ENCODE results near the gene PTPRR.
"Not testable (repeated sequence)": the region's sequence is repeated elsewhere in the genome, so short reads cannot be mapped to it uniquely, and the experiment has no call there.

Gene PTPRR

DNA sequence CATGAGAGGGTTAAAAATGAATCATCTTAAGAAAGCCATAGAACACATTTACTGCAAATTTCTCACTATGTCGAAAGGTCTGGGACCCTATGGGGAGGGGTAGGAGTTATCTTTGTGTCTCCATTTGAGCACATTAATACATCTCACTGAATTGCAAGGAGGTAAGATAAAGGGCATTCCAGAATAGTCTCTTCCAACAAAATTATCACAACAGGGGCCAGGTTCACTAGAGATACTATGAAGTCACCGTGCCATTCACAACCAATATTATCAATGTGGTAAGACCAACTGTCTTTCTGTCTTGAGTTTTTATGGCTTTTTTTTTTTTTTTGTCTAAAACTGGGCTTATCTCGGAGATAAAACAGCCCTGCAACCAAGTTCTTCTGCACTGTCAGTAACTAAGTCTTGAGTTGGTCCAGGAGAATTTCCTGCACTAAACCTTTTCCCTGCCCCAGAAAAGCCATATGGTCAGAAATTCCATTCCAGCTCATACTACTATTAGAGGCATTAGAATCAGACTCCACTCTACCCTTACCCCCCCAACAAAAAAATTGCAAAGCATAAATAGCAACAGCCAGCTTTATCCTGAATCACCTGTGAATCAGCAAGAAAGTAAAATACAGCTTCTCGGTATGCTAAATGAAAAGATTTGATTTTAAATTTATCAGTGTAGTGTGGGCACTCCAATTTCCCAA lies 79.7 kb downstream of the PTPRR start:
- DNase-seq (ENCODE audit: low read depth): no peak

DNA sequence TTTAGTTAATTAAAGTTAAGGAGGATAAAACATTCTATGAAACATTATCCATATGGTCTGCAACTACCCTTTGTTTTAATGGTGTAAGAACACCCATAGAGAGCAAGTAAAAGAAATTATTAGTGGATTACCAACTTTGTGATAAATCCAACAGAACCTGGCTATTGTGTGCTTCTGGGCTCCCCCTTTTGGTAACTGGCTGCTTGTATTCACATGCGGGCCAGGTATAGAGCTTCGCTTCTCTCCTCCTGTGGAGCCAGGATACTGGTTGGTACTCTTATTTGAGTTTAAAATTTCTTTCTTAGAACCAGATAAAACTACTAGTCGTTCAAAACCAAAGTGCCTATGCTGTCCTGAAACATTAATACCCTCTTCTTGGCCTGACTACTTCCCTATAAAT lies 81.0 kb downstream of the PTPRR start:
- no peak for DNase-seq (ENCODE audit: low read depth)

DNA sequence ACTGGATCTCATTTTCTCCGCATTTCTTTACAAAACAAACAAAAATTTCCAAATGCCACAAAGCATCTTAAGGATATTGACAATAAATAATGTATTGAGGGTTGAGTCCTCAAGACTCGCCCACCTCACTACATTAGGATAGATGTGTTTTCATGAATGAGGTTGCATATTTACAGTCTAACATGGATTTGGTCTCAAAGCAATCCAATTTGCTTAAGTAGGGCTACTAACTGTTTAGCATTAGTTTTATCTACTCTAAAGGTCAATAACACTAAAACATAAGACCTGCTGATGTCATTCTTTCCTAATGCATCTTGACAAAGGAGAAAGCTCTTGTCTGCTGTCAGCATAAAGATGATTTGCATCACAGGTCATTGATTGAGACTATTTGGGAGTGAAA lies 82.4 kb downstream of the PTPRR start:
- no peak for DNase-seq (ENCODE audit: low read depth)

DNA sequence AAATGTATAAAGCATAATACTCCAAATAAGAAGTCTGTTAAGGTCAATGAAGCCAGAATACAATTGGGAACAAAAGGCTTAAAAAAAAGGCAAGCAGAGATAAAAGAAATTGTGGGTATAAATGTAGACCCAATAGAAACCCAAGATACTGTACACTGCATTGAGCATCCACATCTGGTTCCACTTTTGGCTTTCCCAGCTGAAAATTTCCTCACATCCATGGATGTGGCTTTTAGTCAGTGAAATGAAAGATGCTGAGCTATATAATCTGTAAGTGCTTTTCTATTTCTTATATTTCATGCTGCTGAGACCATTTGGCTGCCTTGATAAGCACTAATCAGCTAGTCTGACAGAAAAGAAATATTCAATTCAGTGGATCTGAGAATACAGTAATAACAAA lies 83.5 kb downstream of the PTPRR start:
- no peak for DNase-seq (ENCODE audit: low read depth)

DNA sequence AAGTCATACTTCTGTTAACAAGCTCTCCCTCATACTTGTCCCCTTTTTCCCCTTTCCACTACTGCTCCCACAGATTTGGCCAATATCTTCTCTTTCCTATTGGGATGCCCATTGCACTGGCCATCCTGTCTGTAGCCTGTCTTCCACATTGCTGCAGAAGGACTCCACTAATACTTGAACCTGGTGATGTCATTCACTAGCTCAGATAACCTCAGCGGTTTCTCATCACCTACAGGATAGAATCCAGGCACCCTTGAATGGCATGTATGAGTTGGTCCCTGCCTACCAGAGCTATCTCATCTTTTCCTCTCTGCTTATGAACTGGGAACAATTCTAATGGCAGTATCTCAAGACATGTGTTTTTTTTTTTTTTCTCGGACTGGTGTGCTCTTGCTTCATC lies 84.6 kb downstream of the PTPRR start:
- DNase-seq (ENCODE audit: low read depth): no peak

DNA sequence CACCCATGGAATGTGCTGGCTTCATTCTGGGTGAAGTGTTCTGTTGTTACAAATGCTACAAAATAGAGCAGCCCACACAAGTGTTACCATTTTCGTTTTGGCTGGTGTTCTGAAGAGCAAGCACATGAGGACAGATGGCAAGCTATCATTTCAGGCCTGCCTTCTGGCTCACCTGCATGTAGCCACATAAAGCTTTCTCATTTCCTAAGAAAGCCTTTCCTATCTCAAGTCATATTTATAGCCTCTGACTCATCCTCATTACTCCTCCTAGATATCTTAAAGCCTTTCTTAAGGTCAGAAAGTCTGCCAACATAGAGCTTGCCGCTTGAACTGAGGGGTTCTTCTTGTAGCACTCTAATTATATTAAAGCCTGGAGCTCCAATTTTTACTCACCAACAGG lies 89.0 kb downstream of the PTPRR start:
- no peak for DNase-seq (ENCODE audit: low read depth)

DNA sequence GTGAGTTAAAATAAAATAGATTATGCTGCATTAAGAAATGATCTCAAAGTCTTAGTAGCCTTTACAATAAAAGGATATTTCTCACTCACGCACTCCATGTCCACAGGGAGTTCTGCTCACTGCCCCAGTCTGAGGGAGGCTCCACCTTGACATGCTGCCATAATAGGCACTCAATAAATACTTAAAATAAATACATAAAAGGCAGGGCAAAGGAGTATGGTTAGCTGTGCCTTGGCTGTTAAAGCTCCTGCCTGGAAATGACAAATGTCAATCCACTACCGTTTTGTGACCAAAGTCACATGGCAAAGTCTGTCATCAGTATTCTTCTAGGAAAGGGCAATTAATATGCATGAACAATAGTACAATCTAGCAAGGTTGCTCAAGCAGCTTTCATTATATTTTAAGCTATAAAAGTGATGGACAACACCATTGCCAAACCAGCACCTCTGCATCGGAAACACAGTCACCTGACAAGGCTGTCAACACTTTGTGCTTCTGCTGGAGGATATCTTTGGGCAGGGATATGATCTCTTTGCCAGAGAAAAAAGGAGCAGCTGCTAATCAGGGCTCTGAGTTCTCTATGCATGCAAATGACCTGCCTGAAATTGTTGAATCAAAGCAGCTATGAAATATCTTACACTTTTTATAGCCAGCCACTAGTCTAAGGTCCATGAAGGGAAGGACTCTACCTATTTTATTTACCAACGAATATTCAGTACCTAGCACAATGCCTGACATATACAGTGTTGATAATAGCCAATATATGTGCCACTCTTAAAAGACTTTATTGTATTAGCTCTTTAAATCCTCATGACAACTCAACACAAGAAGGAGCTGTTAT lies 90.1 kb downstream of the PTPRR start:
- DNase-seq (ENCODE audit: low read depth): no peak

DNA sequence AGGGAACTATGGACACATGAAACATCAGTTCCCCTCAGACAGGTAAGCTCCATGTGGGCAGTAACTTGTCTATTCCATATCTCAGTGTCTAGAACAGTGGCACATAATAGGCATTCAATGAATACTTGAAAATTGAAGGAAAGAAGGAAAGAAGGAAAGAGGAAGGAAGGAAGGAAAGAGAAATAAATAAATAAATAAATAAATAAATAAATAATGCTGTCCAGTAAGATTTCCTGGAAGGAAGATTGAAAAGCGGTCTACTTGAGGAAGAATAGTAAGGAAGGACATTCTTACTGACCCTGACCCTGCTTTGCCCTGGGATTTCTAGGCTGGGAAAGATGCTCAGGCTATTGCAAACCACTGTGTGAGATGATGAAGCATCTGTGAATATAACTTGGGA lies 91.5 kb downstream of the PTPRR start:
- no peak for DNase-seq (ENCODE audit: low read depth)

DNA sequence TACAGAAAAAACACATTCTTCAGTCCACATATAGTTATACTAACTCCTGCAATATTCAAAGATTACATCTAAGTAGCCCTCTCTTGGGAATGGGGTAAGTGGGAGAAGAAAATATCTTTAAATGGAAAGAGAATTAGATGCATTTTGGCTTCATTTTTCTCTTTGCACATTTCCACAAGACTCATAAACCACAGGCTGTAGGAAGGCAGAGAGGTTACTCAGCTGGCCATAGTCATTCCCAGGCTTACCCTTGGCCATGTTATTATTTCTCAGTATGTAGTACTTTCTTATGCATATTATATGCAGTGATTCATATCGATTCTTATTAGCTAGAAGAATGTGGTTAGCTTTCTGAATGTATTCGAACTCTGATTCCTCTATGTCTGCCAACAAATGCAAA lies 92.2 kb downstream of the PTPRR start:
- no peak for DNase-seq (ENCODE audit: low read depth)

DNA sequence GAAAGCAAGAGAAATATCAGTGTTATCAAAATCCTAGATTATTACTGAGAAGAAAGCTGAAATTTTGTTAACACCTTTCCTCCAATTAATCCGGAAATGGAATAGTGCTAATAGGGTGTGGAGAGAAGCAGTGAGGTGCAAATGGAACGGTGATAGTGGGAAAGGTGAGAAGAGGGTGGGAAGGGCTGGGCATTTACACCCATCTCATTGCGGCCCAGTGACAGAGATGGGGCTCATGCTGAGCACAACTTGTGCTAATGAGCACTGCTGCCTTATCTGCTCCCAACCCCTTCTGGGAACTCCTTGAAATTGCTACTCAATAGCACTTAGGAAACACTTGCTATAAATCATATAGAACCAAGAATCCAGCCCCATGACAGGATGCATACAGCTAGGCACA lies 94.4 kb downstream of the PTPRR start:
- DNase-seq (ENCODE audit: low read depth): no peak

DNA sequence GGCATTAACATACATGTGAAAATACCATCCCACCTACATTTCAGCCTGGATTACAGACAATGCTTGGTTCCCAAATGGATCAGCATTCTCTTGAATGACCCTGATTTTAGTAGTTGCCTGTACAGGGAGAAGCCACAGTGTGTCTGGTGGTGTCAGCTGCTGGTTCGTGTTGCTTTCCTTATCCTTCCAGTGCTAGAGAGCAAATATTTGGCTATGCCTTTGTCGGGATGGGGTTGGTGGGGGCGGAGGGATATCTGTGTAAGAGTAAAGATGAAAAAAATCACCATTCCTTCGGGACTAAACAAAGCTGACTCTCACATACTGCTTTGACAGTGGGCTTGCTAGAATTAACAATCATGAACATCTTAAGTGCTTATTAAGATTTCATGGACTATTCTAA lies 96.0 kb downstream of the PTPRR start:
- no peak for DNase-seq (ENCODE audit: low read depth)

DNA sequence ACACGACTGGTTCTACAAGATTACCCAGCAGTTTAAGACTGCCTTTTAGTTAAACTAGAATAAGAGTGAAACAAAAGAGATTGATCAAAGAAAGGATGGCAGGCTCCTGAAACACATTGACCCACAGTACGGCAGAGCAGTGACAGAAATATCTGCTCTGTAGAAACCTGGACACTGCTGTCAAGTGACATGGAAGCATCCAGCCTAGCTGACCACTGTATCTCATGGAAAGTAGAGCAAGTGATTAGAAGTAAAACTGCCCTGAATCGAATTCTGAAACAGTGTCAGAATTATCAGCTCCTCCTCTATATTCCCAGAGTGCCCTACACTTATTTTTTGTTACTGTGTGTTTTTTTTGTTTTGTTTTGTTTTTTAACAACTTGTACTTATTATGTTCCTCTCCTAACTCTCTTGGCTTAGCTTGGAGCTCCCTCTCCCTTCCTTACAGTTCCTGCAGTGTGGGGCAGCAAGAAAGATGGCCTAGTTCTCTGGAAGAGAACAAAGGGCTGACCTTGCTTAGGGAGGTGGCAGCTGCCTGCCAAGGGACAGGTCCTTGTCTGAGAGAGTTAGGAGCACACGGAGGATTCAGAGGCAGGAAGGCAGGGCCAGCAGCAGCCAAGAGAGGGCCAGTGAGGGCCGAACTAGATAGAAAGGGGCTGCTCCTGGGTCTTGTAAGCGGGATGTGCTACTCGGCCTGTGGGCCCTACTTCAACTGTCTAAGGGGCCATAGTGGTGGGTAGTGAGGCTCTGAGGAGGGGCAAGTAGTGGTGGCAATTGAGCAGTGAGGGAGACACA lies 97.2 kb downstream of the PTPRR start:
- DNase-seq (ENCODE audit: low read depth): no peak

DNA sequence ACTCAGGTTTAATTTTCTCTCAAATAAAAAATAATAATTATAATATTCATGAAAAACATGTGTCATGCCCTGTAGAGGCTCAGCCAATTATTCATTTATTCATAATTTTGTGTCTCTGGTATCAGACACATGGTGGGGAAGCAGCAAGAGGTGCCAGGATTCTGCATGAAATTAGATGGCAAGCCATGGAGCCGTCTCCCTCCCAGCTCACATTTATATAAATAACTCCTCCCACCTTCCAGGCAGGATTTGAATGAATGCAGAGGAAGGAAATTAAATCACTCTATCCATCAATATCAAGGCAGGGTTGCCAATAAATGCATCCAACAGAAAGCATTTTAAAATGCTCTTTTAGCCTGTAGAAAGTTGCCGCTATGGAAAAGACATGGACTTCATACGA lies 98.1 kb downstream of the PTPRR start:
- no peak for DNase-seq (ENCODE audit: low read depth)

DNA sequence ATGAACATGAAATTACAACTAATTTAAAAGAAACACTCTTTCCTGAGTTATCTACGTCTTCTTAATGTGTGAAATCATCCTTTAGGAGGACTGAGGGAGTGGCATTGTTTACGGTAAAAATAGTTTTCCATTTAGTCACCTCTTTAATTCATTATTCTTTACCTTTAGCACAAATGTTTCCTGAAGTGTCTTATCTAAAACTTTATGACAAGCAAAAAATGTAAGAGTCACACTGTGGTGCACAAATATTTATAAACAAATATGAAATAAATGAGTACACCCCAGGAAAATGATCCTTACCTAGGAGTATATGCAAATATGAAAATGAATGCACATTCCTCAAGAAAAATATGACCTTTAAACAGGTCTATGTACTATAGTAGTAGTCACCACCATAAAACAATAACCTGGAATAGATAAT lies 104.6 kb downstream of the PTPRR start:
- DNase-seq (ENCODE audit: low read depth): no peak

DNA sequence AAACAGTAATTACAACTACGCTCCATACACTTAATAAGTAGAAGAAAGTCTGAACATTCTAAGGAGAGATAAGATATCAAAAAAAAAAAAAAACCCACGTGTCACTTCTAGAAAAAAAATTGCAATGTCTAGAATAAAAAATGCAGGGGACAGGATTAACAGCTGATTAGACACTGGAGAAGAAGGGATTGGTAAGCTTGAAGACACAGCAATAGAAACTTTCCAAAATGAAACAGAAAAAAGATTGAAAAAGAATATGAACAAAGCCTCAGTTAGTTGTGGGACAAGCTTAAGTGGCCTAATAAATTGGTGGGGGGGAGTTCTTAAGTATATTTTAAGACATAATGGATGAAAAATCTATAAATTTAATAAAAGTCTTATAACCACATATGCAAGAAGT lies 105.5 kb downstream of the PTPRR start:
- DNase-seq (ENCODE audit: low read depth): no peak

DNA sequence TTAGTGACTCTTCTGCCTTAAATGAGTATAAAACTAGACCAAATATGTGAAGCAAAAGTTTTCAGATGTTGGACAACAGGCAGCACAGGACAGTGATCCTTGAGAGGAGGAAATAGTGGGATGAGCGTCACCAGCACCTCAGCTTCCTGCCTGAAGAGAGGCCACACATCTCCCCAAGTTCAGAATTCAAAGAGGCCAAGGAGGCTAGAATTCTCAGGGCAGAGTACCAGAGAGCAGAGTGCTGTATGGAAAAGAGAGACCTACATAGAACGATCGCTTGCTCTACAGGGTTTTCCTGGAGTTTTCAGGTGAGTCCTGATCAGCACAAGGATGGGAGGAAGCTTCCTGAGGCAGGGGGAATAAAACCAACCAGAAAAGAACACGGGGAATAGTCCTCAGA lies 107.0 kb downstream of the PTPRR start:
- DNase-seq (ENCODE audit: low read depth): no peak

DNA sequence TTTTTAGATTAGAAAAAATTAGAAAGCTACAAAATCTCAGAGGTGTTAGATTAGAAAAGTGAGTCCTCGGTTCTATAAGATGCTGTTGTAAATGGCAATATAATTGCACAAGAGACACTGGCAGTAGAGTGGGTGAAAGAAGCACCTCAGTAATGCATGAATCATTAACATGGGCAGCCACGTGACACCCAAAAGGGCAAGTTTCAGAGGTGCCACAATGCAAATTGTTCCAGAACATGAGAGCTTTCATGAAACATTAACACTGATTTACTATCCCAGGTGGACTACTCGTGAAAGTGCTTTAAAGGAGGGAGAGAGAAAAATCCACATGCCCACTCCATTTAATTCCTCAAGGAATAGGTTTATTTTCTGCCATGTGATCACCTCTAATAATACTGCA lies 108.4 kb downstream of the PTPRR start:
- no peak for DNase-seq (ENCODE audit: low read depth)

DNA sequence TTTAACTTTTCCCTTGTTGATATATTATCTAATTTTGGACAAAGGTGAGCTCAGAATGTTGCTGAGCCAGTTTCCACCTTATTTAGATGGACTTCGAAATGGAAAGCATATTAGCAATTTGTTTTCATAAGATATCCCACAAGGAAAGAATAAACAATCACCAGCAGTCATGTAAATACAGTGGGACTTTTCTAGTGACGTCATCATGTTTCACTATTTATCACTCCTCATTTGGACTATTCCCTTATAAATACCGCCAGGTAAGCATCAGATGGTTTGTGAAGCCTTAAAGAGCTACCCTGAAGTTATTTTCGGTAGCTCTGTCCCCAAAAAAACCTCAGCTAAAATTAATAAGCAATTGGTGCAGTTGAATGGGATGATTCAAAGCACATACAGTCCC lies 110.7 kb downstream of the PTPRR start:
- no peak for DNase-seq (ENCODE audit: low read depth)

DNA sequence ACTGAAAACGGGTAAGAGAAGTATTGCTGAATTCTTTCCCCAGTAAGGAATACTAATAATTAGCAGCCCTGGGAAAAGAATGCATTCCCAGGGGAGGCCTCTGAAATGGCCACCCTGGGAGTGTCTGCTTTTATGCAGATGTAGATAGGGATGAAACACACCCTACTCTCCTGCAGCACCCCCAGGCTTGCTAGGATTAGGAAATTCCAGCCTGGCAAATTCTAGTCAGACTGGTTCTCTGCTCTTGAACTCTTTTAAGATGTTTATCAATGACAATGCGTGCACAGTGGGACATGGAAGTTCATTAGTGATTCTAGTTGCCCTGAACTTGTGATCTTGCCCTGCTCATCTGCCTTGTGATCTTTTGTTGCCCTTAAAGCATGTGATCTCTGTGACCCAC lies 112.5 kb downstream of the PTPRR start:
- DNase-seq (ENCODE audit: low read depth): not testable (repeated sequence)

DNA sequence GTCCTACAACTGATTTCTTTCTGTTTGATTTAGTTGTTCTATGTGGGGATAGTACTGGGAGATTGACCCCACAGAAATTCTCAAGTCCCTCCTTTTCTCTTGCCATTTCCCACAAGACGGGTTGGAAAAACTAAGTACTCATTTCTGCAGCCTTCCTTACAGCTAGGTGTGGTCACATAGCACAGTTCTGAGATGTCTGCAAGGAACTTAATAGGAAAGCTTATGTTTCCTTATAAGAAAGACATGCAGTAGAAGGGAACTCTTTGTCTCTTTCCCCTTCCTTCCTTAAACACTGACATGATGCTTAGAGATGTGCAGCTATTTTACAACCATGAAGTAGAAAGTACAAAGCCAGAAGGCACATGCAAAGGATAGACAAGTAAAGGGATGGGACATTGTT lies 113.7 kb downstream of the PTPRR start:
- no peak for DNase-seq (ENCODE audit: low read depth)

DNA sequence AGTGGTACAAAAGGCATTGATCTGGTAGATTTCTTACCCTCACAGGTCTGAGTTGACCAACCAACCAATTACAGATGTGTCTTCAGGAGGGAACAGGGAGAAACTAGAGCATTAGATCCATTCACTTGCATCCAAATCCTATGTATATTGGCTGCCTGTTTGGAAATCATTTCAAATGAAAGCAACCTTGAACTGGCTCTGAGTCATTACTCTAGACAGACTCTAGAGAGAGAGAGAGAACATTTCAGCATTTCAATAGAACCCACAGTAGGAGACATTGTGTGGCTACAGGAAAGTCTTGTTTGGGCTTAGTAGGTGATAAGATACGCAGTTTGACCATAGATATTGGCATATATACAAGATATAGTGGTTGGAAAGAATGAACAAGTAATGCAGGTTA lies 114.5 kb downstream of the PTPRR start:
- DNase-seq (ENCODE audit: low read depth): no peak

DNA sequence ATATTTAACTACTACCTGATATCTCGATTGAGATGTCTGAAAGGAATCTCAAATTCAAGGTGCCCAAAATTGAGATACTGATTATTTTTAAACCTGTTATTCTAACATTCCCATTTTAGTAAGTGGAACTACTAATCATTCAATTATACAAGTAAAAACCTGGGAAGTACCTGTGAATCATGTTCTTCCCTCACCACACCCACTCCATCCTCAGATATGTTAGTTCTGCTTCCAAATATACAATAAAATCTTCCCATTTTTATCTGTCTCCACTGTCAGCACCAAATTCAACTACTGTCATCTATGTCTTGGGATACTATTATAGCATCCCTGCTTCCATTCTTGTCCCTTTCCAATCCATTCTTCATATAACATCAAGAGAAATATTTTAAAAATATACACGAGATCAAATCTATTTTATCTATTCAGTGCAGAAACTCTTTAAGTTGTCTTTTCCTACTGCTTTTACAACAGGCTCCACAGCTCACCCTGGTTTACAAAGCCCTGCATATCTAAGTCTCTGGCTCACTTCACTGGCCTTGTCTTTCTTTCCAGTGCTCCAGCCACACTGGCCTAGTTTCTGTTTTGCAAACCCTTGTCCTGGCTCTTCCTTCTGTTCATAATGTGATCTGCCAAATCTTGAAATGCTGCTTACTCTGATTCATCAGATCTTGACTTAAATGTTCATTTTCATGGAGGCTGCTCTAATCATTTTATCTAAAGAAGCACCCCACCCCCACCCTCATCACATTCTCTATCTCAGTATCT lies 122.3 kb downstream of the PTPRR start:
- DNase-seq (ENCODE audit: low read depth): no peak

Measured in stimulated activated CD4-positive, alpha-beta T cell treated with anti-CD3 and anti-CD28 coated beads, Interleukin-2, amount 100 ng/mL, for 4 hours (primary cell).